Kidney (tissue), 14 donors: ENCODE data around the gene HPX. TPM values are rescaled to one million over a fixed set of nuclear protein-coding genes. Genes with fewer than 3 reads are reported as not detected.

ENCODE experiments used
- DNase-seq, 5 donors: peaks; one replicate each; pipeline ENCODE4 v3.0.0-alpha.2; 2013 to 2020
- FAIRE-seq: peaks from 2 replicates; lab custom pipeline; 2012; peaks lifted over from hg19 to GRCh38; lab: Jason Lieb, UNC
- H3K27ac ChIP-seq, 2 donors: one replicate each; pipeline ENCODE4 v1.7.0; 2013; ENCODE audit warnings: low read depth in 2 of 2, low read length in 2 of 2, inconsistent platforms in 1 of 2
- H3K27me3 ChIP-seq: one replicate; pipeline ENCODE4 v1.7.1; 2013; ENCODE audit warnings: low read length, inconsistent platforms; ENCODE audit not compliant: control insufficient read depth, insufficient read depth
- H3K36me3 ChIP-seq, 3 donors: one replicate each; pipeline versions ENCODE4 v1.7.0 to v1.7.1; 2013; ENCODE audit warnings: low read length in 3 of 3, control low read depth in 1 of 3, inconsistent platforms in 1 of 3; ENCODE audit not compliant: insufficient read depth in 3 of 3, control insufficient read depth in 2 of 3
- H3K4me1 ChIP-seq, 3 donors: one replicate each; pipeline versions ENCODE4 v1.7.0 to v1.7.1; 2013; ENCODE audit warnings: low read length in 3 of 3, inconsistent platforms in 1 of 3, low read depth in 1 of 3; ENCODE audit not compliant: control insufficient read depth in 2 of 3, insufficient read depth in 2 of 3
- H3K4me3 ChIP-seq, 3 donors: one replicate each; pipeline versions ENCODE4 v1.7.0 to v1.8.1; 2013; ENCODE audit warnings: low read length in 3 of 3, control low read depth in 1 of 3, inconsistent platforms in 1 of 3
- H3K9ac ChIP-seq, 3 donors: one replicate each; pipeline versions ENCODE4 v1.7.0 to v1.7.1; 2013; ENCODE audit warnings: low read length in 3 of 3, control low read depth in 1 of 3, inconsistent platforms in 1 of 3
- H3K9me3 ChIP-seq, 3 donors: one replicate each; pipeline versions ENCODE4 v1.7.0 to v1.7.1; 2013; ENCODE audit warnings: low read length in 3 of 3, control low read depth in 1 of 3, inconsistent platforms in 1 of 3; ENCODE audit not compliant: control insufficient read depth in 2 of 3, insufficient read depth in 1 of 3
- CTCF ChIP-seq: IDR thresholded peaks from 3 replicates; pipeline ENCODE4 v1.5.1; 2012; ENCODE audit warnings: mild to moderate bottlenecking, moderate library complexity, borderline replicate concordance; ENCODE audit not compliant: insufficient read depth; ENCODE audit errors: extremely low read depth
- intact Hi-C: fragments of 100-400 bp; cut with DNase I; formaldehyde crosslinking; loops from one replicate; pipeline ENCODE4 v1.11.1; 2022
- polyA plus RNA-seq: library from polyadenylated mRNA; stranded (reverse); fragments of 350-450 nt; fragmentation: Illumina TruSeq; extraction: RNeasy Lipid Tissue Mini Kit (QIAGEN cat#74804); gene quantifications from one replicate; pipeline ENCODE4 v1.2.3, GENCODE V29; 2014; ENCODE audit warnings: low read depth, low replicate concordance; ENCODE audit not compliant: insufficient read depth
- total RNA-seq: library from RNA; stranded (reverse); fragmentation: NEBNext Ultra II Directional; extraction: Animal tissue kit (Norgen Biotek cat#: 25700); gene quantifications from one replicate; pipeline ENCODE4 v1.2.1, GENCODE V29; 2021
- donor health status: control.
- donor health status: control.
- donor health status: control.
- donor health status: control.
- donor health status: control.
- donor health status: DM: yes; HTN: yes; CAD: no.
- donor health status: Normal renal cell carcinoma (clear cell type).

HPX gene
- total and polyA plus RNA-seq, 2 donors from 2014 or later, result 0.88 to 1.3 TPM

GRCh38 chr11:6390718-6391469 lies 49.9 kb downstream of the HPX start:
- H3K4me3 ChIP-seq, result peak overlapping the region; percentile 65 to 94 (median 66)
- FAIRE-seq (no peak), DNase-seq (no peak)
- peak overlapping the region; percentile 38 to 95 (median 41) for H3K9ac ChIP-seq
- no peak for TF ChIP-seq CTCF
- no peaks in the 10 kb centered on the region for H3K36me3 ChIP-seq
- intact Hi-C loops, result no loop called here
- peaks cover 6 to 11% (median 8%) of the 10 kb centered on the region in 3 donors for H3K4me1 ChIP-seq
- H3K27ac ChIP-seq, result peak overlapping the region; percentile 68 to 94
- no peaks in the 10 kb centered on the region for H3K27me3 ChIP-seq
- no peaks in the 10 kb centered on the region for H3K9me3 ChIP-seq

GRCh38 chr11:6389905-6390717 lies 50.7 kb downstream of the HPX start, which contains the start of gene SMPD1:
SMPD1 (plus strand) TSS chr11:6390474; CDS start chr11:6390599, 125 bp downstream.
- no peaks in the 10 kb centered on the region for H3K27me3 ChIP-seq
- no peak for TF ChIP-seq CTCF
- H3K27ac ChIP-seq, result peak within 1 kb of the TSS; percentile 81 to 94
- no peak for FAIRE-seq
- peaks cover 6 to 11% (median 8%) of the 10 kb centered on the region in 3 donors for H3K4me1 ChIP-seq
- peak within 1 kb of the TSS; percentile 66 to 94 (median 82) for H3K4me3 ChIP-seq
- intact Hi-C loops, result loop anchor here (10.0 kb wide), 1 partner anchor 115 kb away; no protein-coding TSS in a partner anchor
- H3K9me3 ChIP-seq, result no peaks in the 10 kb centered on the region
- peak; percentile 91 to 98 (median 94) for DNase-seq
- H3K36me3 ChIP-seq, result no peaks in the 10 kb centered on the region
- peak within 1 kb of the TSS; percentile 41 to 95 (median 69) for H3K9ac ChIP-seq

GRCh38 chr11:6388748-6389147 lies 52.0 kb downstream of the HPX start:
- Histone ChIP-seq H3K27ac (peak overlapping the region; percentile 81 to 94), H3K4me1 (peaks cover 6 to 11% (median 8%) of the 10 kb centered on the region in 3 donors), H3K9ac (no peak overlapping the region), H3K27me3 (no peaks in the 10 kb centered on the region), H3K9me3 (no peaks in the 10 kb centered on the region), H3K4me3 (no peak overlapping the region), H3K36me3 (no peaks in the 10 kb centered on the region)
- no peak for TF ChIP-seq CTCF
- no peak for DNase-seq
- no peak for FAIRE-seq
- intact Hi-C loops, result loop anchor here (10.0 kb wide), 1 partner anchor 116 kb away; no protein-coding TSS in a partner anchor
